Neutrophil (primary cell): ENCODE measurements around the gene CCDC102A.
A peak's percentile ranks its signal among the peaks of the same experiment; 100 is the strongest.

Source experiments
- H3K27ac ChIP-seq: fragments of 200-600 bp; sonication (generic); 2 replicates; pipeline ENCODE4 v1.5.1; 2016; ENCODE audit warnings: mild to moderate bottlenecking, moderate library complexity
- H3K27me3 ChIP-seq: fragments of 200-600 bp; sonication (generic); 2 replicates; pipeline ENCODE4 v1.6.0; 2016; ENCODE audit warnings: mild to moderate bottlenecking
- H3K36me3 ChIP-seq: fragments of 200-600 bp; sonication (generic); 2 replicates; pipeline ENCODE4 v1.5.1; 2017
- H3K4me1 ChIP-seq, 2 experiments: fragments of 200-600 bp in 1 of 2; sonication (generic) in 1 of 2; 1 replicate in 1 of 2; 2 replicates in 1 of 2; pipeline versions ENCODE4 v1.5.1 to v1.6.1; 2013 to 2016; ENCODE audit warnings: low read depth in 1 of 2, low read length in 1 of 2, mild to moderate bottlenecking in 1 of 2, moderate library complexity in 1 of 2; ENCODE audit not compliant: control insufficient read depth in 1 of 2, insufficient read depth in 1 of 2
- H3K4me3 ChIP-seq, 2 experiments: fragments of 200-600 bp in 1 of 2; sonication (generic) in 1 of 2; 1 replicate in 1 of 2; 2 replicates in 1 of 2; pipeline ENCODE4 v1.5.1; 2013 to 2016; ENCODE audit warnings: low read depth in 1 of 2, low read length in 1 of 2, mild to moderate bottlenecking in 1 of 2, moderate library complexity in 1 of 2
- H3K9me3 ChIP-seq: fragments of 200-600 bp; sonication (generic); 2 replicates; pipeline ENCODE4 v1.5.1; 2016
- TF ChIP-seq, protein P1 (sequence below): fragments of 200-600 bp; sonication (generic); IDR thresholded peaks from 2 replicates; pipeline ENCODE4 v1.5.1; 2016; ENCODE audit warnings: antibody characterized with exemption

CCDC102A gene

DNA sequence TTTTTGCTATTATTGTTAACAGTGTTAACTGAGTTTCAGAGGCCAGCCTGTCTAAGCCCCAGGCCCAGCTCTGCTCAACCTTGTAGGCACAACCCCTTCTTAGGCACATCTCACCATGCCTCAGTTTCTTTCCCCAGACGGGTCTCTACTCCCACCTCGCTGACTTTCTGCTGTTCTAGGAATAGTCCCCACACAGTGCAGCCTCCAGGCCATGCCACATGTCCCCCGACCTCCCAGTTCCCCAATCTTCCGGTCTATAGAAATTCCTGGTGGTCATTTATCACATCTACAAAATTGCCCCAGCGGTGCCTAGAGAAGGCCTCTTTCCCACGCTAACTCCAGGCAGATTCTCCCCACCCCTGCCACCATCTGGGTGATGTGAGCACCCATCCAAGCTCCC lies 40.8 kb upstream of the CCDC102A start:
- Histone ChIP-seq H3K27me3 (peaks cover 4% of the 10 kb centered on the region), H3K4me3 (no peak overlapping the region), H3K9me3 (no peaks in the 10 kb centered on the region), H3K27ac (no peak overlapping the region), H3K4me1 (peaks cover 0 to 3% of the 10 kb centered on the region in 2 experiments), H3K36me3 (no peaks in the 10 kb centered on the region)
- TF ChIP-seq, protein P1, sequence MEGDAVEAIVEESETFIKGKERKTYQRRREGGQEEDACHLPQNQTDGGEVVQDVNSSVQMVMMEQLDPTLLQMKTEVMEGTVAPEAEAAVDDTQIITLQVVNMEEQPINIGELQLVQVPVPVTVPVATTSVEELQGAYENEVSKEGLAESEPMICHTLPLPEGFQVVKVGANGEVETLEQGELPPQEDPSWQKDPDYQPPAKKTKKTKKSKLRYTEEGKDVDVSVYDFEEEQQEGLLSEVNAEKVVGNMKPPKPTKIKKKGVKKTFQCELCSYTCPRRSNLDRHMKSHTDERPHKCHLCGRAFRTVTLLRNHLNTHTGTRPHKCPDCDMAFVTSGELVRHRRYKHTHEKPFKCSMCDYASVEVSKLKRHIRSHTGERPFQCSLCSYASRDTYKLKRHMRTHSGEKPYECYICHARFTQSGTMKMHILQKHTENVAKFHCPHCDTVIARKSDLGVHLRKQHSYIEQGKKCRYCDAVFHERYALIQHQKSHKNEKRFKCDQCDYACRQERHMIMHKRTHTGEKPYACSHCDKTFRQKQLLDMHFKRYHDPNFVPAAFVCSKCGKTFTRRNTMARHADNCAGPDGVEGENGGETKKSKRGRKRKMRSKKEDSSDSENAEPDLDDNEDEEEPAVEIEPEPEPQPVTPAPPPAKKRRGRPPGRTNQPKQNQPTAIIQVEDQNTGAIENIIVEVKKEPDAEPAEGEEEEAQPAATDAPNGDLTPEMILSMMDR = no peak

- H3K9me3 ChIP-seq = no peaks in the 10 kb centered on the region
- TF ChIP-seq, protein P1 = peak; percentile 72
- no peak overlapping the region for H3K27ac ChIP-seq
- no peak overlapping the region for H3K4me3 ChIP-seq
- H3K36me3 ChIP-seq = no peaks in the 10 kb centered on the region
- peaks cover 0 to 3% of the 10 kb centered on the region in 2 experiments for H3K4me1 ChIP-seq
- H3K27me3 ChIP-seq = peaks cover 4% of the 10 kb centered on the region
Measured at GRCh38 chr16:57576429-57576870, 40.1 kb upstream of the CCDC102A start.

DNA sequence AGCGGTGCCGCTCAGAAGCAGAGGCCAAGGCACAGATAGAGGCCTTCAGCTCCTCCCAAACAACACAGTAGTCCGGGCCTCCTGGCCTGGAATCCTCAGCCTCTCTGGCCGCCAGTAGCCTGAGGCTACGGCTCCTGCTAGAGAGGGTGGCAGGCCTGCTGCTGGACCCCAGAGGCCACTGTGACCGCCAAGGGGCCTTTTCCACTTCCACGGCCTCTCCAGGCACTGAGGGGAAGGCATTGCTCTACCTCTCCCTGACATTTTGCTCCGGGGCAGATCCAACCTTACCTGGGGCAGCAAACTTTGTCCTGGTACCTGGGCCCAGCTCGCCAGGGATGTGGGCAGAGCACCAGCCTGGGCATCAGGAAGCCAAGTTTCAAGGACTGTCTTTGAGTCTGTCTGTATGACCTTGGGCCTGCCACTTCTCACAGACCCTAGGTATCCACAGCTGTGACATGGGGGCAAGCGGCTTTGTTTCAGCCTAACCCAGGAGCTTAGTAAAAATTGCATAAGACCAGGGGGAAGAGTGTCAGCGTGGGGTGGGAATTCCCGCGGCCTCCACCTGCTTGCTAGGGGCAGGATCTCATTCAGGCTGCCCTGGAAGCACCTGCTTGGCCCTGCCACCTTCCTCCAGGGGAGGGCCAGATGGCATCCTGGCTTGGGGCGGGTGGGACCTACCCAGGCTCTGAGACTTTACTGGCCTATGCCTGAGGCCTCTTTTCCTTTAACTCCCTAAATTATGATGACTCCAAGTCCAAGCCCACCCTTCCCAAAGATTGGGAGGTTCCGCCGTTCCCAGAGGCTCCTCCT lies 39.3 kb upstream of the CCDC102A start:
- H3K9me3 ChIP-seq = no peaks in the 10 kb centered on the region
- TF ChIP-seq, protein P1 = no peak
- H3K4me3 ChIP-seq = no peak overlapping the region
- peaks cover 4% of the 10 kb centered on the region for H3K27me3 ChIP-seq
- H3K4me1 ChIP-seq = peaks cover 0 to 3% of the 10 kb centered on the region in 2 experiments
- no peaks in the 10 kb centered on the region for H3K36me3 ChIP-seq
- H3K27ac ChIP-seq = no peak overlapping the region

DNA sequence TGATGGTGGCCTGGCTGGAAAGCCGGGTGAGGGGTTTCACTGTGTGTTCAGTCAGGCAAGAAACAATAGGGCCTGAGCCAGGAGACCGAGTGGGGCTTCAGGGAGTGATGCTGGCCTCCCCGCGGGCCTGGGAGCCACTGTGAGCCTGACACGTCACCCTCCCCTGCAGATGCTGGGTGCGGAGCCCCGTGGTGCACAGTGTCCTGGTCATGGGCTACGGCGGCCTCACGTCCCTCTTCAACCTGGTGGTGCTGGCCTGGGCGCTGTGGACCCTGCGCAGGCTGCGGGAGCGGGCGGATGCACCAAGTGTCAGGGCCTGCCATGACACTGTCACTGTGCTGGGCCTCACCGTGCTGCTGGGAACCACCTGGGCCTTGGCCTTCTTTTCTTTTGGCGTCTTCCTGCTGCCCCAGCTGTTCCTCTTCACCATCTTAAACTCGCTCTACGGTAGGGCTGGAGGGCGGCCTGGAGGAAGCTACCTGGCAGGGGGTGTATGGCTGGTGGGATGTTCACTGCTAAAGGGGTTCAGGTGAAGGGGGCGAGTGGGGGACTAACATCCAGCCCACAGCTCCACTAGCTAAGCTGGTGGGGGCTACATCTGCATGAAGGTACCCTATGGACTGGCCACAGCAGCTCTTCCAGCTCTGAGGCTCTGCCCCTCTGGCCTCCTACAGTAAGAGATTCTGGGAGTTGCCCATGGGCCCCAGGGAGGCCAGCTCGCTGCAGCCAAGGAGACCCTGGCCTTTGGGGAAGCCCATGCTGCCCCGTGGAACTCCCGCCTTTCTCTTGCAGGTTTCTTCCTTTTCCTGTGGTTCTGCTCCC lies 38.5 kb upstream of the CCDC102A start:
- H3K9me3 ChIP-seq = no peaks in the 10 kb centered on the region
- no peak overlapping the region for H3K27ac ChIP-seq
- TF ChIP-seq, protein P1 = no peak
- peaks cover 4% of the 10 kb centered on the region for H3K27me3 ChIP-seq
- H3K4me3 ChIP-seq = no peak overlapping the region
- peaks cover 0 to 3% of the 10 kb centered on the region in 2 experiments for H3K4me1 ChIP-seq
- H3K36me3 ChIP-seq = no peaks in the 10 kb centered on the region

- Histone ChIP-seq H3K9me3 (no peaks in the 10 kb centered on the region), H3K27ac (no peak overlapping the region), H3K36me3 (no peaks in the 10 kb centered on the region), H3K27me3 (peaks cover 4% of the 10 kb centered on the region), H3K4me3 (no peak overlapping the region), H3K4me1 (peaks cover 0 to 3% of the 10 kb centered on the region in 2 experiments)
- TF ChIP-seq, protein P1 = no peak
Measured at GRCh38 chr16:57574086-57574485, 37.7 kb upstream of the CCDC102A start.
